OCI-LY3 (cell line): Measurements from ENCODE around the gene KRT2.

ENCODE experiments used
- H2AFZ ChIP-seq: fragments of 200-600, 300-600 bp; shearing (Covaris generic); 2 replicates; pipeline ENCODE4 v1.6.0; 2014; ENCODE audit warnings: antibody characterized with exemption, low read depth, low read length
- H3K27ac ChIP-seq: fragments of 200-600, 300-600 bp; sonication (generic); 2 replicates; pipeline ENCODE4 v1.5.1; 2014; ENCODE audit warnings: mild to moderate bottlenecking, low read length, moderate library complexity, mixed read lengths
- H3K27me3 ChIP-seq: fragments of 200-600, 300-600 bp; sonication (generic); 2 replicates; pipeline ENCODE4 v1.6.1; 2014; ENCODE audit warnings: low read depth, low read length, mixed read lengths
- H3K36me3 ChIP-seq: fragments of 200-600, 300-600 bp; sonication (generic); replicated peaks from 2 replicates; pipeline ENCODE3; 2014; ENCODE audit warnings: low read depth, low read length, mixed read lengths
- H3K4me1 ChIP-seq: fragments of 300-600, 200-600 bp; sonication (generic); 2 replicates; pipeline ENCODE4 v1.6.1; 2014; ENCODE audit warnings: low read length, mixed read lengths
- H3K4me2 ChIP-seq: fragments of 200-600, 300-600 bp; sonication (generic); 2 replicates; pipeline ENCODE4 v1.6.1; 2014; ENCODE audit warnings: low read length, mixed read lengths
- H3K4me3 ChIP-seq: fragments of 300-600, 200-600 bp; sonication (generic); 2 replicates; pipeline ENCODE4 v1.5.1; 2014; ENCODE audit warnings: antibody characterized with exemption, mild to moderate bottlenecking, low read length, moderate library complexity
- H3K79me2 ChIP-seq: fragments of 300-600, 200-600 bp; shearing (Covaris generic); 2 replicates; pipeline ENCODE4 v1.6.1; 2014; ENCODE audit warnings: mild to moderate bottlenecking, low read length, mixed read lengths
- H3K9ac ChIP-seq: fragments of 300-600, 200-600 bp; shearing (Covaris generic); 2 replicates; pipeline ENCODE4 v1.6.0; 2014; ENCODE audit warnings: mild to moderate bottlenecking, low read length, moderate library complexity
- H3K9me3 ChIP-seq: fragments of 200-600, 300-600 bp; shearing (Covaris generic); 2 replicates; pipeline ENCODE4 v1.6.1; 2014; ENCODE audit warnings: low read length, mixed read lengths; ENCODE audit not compliant: insufficient read depth
- H4K20me1 ChIP-seq: fragments of 200-600, 300-600 bp; sonication (generic); 2 replicates; pipeline ENCODE4 v1.6.1; 2016; ENCODE audit warnings: low read length, mixed read lengths; ENCODE audit not compliant: insufficient read depth
- CTCF ChIP-seq: fragments of 200-600, 300-600 bp; sonication (generic); IDR thresholded peaks from 2 replicates; pipeline ENCODE4 v1.5.1; 2014; ENCODE audit warnings: antibody characterized with exemption, low read length, low read depth
- EZH2phosphoT487 ChIP-seq: fragments of 200-600 bp; shearing (Covaris generic); IDR thresholded peaks from 2 replicates; pipeline ENCODE4 v1.6.1; 2018; ENCODE audit warnings: antibody characterized with exemption, mixed run types, low read depth

The KRT2 gene

GRCh38 chr12:52674433-52674775 is 22.4 kb upstream of the KRT2 start:
- Histone ChIP-seq H3K4me2 (no peak overlapping the region), H3K79me2 (no peaks in the 10 kb centered on the region), H3K9ac (no peak overlapping the region), H3K27me3 (peaks cover 61% of the 10 kb centered on the region), H4K20me1 (no peaks in the 10 kb centered on the region), H2AFZ (no peak overlapping the region), H3K36me3 (no peaks in the 10 kb centered on the region), H3K4me3 (no peak overlapping the region), H3K27ac (no peak overlapping the region), H3K4me1 (no peaks in the 10 kb centered on the region), H3K9me3 (no peaks in the 10 kb centered on the region)
- TF ChIP-seq EZH2phosphoT487 = no peak
- no peak for TF ChIP-seq CTCF

GRCh38 chr12:52673713-52674432 is 21.9 kb upstream of the KRT2 start:
- H2AFZ ChIP-seq = no peak overlapping the region
- no peak overlapping the region for H3K9ac ChIP-seq
- H3K79me2 ChIP-seq = no peaks in the 10 kb centered on the region
- TF ChIP-seq EZH2phosphoT487 (no peak), CTCF (no peak)
- H3K4me1 ChIP-seq = no peaks in the 10 kb centered on the region
- no peak overlapping the region for H3K4me3 ChIP-seq
- no peaks in the 10 kb centered on the region for H3K36me3 ChIP-seq
- H3K9me3 ChIP-seq = no peaks in the 10 kb centered on the region
- peaks cover 59% of the 10 kb centered on the region for H3K27me3 ChIP-seq
- H3K27ac ChIP-seq = no peak overlapping the region
- no peak overlapping the region for H3K4me2 ChIP-seq
- no peaks in the 10 kb centered on the region for H4K20me1 ChIP-seq

- Histone ChIP-seq H3K27me3 (peaks cover 57% of the 10 kb centered on the region), H3K9me3 (no peaks in the 10 kb centered on the region), H4K20me1 (no peaks in the 10 kb centered on the region), H3K4me3 (no peak overlapping the region), H3K36me3 (no peaks in the 10 kb centered on the region), H3K79me2 (no peaks in the 10 kb centered on the region), H3K9ac (no peak overlapping the region), H3K4me1 (no peaks in the 10 kb centered on the region), H2AFZ (no peak overlapping the region), H3K4me2 (no peak overlapping the region), H3K27ac (no peak overlapping the region)
- no peak for TF ChIP-seq EZH2phosphoT487
- TF ChIP-seq CTCF = no peak
Measured at GRCh38 chr12:52673217-52673616, 21.2 kb upstream of the KRT2 start.

GRCh38 chr12:52672321-52672933 is 20.4 kb upstream of the KRT2 start:
- Histone ChIP-seq H2AFZ (no peak overlapping the region), H3K36me3 (no peaks in the 10 kb centered on the region), H3K4me1 (no peaks in the 10 kb centered on the region), H3K27me3 (peaks cover 55% of the 10 kb centered on the region), H3K4me3 (no peak overlapping the region), H3K9ac (no peak overlapping the region), H4K20me1 (no peaks in the 10 kb centered on the region), H3K27ac (no peak overlapping the region), H3K79me2 (no peaks in the 10 kb centered on the region), H3K4me2 (no peak overlapping the region), H3K9me3 (no peaks in the 10 kb centered on the region)
- no peak for TF ChIP-seq CTCF
- no peak for TF ChIP-seq EZH2phosphoT487
